NOMO-1 treated with dmso at 0.1 percent for 144 hours (cell line): ENCODE results near the gene B4GALNT3.

ENCODE experiments used
- DNase-seq: peaks from one replicate; lab custom pipeline; 2025; ENCODE audit not compliant: unreplicated experiment; lab: John Stamatoyannopoulos, UW

B4GALNT3 gene

GRCh38 chr12:537772-538171, 78.0 kb downstream of the B4GALNT3 start:
- no peak for DNase-seq

- no peak for DNase-seq
These were observed 79.2 kb downstream of the B4GALNT3 start for GRCh38 chr12:538731-539539.

GRCh38 chr12:539540-540310, 80.0 kb downstream of the B4GALNT3 start:
- no peak for DNase-seq

DNA sequence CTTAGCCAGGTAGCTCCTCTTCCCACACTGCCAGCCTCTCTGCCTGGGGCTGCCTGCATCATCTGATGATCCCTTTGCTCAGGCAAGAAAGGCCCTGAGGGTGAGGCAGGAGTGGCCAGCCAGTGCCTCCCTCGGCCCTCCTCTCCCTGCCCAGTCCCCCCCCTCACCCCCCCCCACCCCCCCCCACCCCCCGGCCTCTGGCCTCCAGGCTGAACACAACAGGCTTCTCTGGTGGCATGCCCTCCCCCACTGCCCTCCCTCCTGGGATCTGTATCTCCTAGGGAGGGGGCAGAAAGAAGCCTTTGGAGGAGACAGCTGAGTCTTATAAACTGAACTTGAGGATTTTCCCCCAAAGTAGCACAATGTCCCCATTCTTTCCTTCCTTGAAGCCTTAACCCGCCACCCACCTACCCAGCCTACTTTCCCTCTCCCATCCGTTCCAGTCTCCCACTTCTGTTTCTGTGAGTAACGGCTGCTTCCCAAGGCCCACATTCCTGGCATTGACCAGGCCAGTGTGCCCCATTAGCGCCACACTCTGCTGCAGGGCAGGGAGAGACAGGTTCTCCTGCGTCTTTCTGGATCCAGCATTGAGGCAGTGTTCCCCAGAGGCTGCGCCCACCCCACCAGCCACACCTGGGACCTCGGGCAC, 82.1 kb downstream of the B4GALNT3 start:
- no peak for DNase-seq

- no peak for DNase-seq
These were observed 82.8 kb downstream of the B4GALNT3 start for GRCh38 chr12:542395-543113.

GRCh38 chr12:543114-543451, 83.3 kb downstream of the B4GALNT3 start:
- DNase-seq: no peak

GRCh38 chr12:544142-544541, 84.4 kb downstream of the B4GALNT3 start:
- DNase-seq: no peak

GRCh38 chr12:544941-545635, 85.3 kb downstream of the B4GALNT3 start:
- DNase-seq: no peak

- DNase-seq: no peak
These were observed 86.1 kb downstream of the B4GALNT3 start for GRCh38 chr12:545835-546234.

DNA sequence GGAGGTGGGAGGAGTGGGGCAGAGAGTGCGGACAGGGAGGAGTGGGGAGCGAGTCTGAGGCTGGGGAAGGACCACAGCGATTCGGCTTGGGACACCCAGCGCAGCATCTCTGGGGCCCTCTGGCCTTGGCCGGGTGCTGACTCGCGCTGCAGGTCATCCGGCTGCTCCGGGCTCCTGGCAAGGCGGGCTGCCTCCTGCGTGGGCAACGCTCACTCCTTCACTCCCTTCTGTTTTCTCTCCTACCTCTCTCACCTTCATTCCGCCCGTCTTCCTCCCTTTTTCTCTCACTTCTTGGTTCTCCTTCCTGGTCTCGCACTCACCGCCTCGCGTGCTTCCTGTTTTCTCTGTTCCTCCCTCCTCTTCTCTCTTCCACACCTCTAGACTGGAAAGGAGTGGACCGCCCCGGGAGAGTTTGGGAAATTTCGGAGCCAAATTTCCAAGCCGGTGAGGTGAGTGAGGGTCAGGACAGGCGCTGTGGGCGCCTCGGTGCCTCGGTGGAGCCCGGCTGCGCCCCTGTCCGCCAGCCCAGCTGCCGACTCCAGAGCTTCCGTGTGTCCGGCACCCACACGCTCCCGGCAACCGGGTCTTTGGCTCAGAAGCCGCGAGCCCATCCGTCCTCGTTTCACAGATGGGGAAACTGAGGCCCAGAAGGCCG, 86.7 kb downstream of the B4GALNT3 start:
- peak; percentile 43 for DNase-seq

DNA sequence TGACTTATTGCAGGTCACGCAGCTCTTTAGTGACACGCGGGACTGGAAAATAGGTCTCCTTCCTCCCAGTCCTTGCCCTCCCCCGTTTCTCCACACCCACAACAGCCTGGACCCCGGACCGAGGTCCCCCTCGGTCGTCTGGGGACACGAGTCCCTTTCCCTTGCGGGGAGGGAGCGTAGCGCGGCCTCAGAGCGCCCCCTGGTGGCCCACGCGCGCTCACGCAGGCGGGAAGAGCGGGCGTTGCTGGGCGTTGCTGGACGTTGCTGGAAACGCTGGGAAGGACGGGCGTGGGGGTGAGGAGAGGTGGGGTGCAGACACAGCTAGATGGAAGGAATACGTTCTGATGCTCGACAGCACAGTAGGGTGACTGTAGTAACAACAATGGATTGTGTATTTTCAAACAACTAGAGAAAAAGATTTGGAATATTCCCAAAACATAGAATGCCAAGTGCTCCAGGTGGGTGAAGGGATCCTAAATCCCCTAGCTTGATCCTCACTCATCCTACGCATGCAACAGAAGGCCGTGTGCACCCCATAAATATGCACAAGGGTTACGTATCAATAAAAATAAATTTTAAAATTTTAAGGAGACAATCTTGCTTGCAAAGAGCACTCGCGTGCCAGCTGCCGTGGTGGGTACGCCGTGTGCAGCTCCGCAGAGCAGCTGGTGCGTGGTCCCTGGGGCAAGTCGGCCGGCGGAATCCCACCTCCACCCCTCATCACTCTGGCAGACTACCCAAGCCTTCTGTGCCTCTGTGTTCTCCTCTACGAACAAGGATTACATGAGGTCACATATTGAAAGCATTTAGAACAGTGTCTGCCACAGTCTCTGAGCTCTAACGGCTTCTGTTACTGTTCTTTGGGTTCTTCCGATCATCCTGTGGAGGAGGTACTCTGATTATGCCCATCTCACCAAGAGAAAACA, 87.4 kb downstream of the B4GALNT3 start:
- DNase-seq: peak; percentile 45

- DNase-seq: no peak
These were observed 88.2 kb downstream of the B4GALNT3 start for GRCh38 chr12:547883-548470.

- no peak for DNase-seq
These were observed 89.8 kb downstream of the B4GALNT3 start for GRCh38 chr12:549476-550082.

DNA sequence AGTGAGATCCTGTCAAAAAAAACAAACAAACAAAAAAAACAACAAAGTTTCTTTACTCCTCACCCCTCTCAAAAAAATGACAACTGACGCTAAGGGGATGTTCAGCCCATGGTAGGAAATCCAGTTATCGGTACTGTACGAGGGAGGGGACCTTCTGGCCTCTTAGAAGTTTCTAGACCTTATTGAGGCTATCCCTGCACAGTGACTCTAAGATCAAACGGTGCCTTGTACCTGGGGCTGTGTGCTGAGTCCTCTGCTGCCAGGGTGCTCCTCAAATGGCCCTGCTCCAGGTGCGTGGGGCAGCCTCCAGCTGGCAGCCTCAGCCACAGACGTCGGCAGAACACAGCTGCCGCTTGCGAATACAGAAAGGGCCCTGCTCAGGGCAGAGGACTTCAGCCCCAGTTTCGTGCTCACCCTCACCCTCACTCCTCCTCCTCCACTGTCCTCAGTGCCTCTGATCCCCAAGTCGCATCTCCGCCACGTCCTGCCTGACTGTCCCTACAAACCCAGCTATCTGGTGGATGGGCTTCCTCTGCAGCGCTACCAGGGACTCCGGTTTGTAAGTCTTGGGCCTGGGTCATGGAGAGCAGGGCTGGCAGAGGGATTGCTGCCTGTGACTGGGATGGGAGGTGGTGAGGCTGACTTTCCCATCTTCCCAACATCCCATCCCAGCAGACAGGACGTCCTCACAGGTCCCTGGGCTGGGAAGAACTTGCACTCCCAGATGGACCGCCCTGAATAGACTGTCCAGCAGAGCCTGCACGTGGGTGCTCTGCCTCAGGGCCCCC, 90.9 kb downstream of the B4GALNT3 start:
- DNase-seq: no peak

DNA sequence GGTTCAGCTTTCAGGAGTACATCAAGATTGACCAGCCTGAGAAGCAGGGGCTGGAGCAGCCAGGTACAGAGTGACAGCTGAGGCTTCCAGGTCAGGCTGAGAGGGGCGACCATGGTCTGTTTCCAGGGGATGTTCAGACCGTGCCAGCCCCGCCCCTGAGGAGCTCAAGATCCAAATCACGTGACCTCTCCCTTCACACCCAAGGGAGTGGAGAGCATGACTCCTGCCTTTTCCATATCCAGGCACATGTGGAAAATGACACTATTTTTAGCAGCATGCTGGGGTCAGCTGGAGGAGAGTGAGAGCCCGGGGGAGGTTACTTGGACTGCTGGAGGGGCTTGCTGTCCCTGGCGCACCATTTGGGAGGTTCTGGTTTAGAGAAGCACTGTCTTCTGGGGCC, 92.7 kb downstream of the B4GALNT3 start:
- no peak for DNase-seq

DNA sequence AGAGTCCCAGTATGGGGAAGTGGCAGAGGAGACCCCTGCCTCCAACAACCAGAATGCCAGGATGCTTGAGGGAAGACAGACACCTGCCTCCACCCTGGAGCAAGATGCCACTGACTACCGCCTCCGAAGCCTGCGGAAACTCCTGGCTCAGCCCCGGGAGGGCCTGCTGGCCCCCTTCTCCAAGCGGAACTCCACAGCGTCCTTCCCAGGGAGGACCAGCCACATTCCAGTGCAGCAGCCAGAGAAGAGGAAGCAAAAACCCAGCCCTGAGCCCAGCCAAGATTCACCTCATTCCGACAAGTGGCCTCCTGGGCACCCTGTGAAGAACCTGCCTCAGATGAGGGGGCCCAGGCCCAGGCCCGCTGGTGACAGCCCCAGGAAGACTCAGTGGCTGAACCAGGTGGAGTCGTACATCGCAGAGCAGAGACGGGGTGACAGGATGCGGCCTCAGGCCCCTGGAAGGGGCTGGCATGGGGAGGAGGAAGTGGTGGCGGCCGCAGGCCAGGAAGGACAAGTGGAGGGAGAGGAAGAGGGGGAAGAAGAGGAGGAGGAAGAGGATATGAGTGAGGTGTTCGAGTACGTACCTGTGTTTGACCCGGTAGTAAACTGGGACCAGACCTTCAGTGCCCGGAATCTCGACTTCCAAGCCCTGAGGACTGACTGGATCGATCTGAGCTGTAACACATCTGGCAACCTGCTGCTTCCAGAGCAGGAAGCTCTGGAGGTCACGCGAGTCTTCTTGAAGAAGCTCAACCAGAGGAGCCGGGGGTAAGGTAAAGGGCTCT, 93.7 kb downstream of the B4GALNT3 start:
- no peak for DNase-seq

DNA sequence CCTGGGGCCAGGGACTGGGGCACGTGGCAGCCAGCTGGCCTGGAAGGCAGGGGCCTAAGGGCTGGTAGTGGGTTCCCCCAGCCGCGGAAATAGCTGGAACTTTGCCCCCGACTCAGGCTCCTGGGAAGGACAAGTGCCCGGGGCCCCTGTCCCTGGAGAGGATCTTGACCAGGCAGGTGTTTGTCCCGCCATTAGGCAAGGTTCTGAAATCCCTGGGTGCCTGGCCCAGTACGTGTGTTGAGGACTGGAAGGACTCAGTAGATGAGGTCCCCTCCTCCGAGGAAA, 94.2 kb downstream of the B4GALNT3 start:
- no peak for DNase-seq
